GM23338 (cell line): Measurements from ENCODE around the gene WTIP. TPM values are rescaled to one million over a fixed set of nuclear protein-coding genes. Genes with fewer than 3 reads are reported as not detected.

Source experiments
- ATAC-seq: fragments of 200-7000 bp; cut with Tn5 transposase; 3 replicates; pipeline ENCODE4 v1.9.1; 2020
- DNase-seq: peaks from one replicate; pipeline ENCODE4 v3.0.0-alpha.2; 2015; ENCODE audit warnings: low spot score
- H2AFZ ChIP-seq: fragments of 200-600 bp; sonication (generic); 2 replicates; pipeline ENCODE4 v1.8.0; 2016; ENCODE audit warnings: antibody characterized with exemption, mild to moderate bottlenecking, moderate library complexity
- H3F3A ChIP-seq: fragments of 200-600 bp; sonication (generic); replicated peaks from 2 replicates; pipeline ENCODE4 v1.8.0; 2017; ENCODE audit warnings: antibody characterized with exemption, mixed run types, low read depth
- H3K27ac ChIP-seq: fragments of 200-600 bp; sonication (generic); 2 replicates; pipeline ENCODE4 v1.6.1; 2016; ENCODE audit warnings: low read depth
- H3K27me3 ChIP-seq: fragments of 200-600 bp; sonication (generic); 2 replicates; pipeline ENCODE4 v1.8.0; 2016; ENCODE audit warnings: mild to moderate bottlenecking, mixed run types, moderate library complexity; ENCODE audit not compliant: insufficient read depth
- H3K36me3 ChIP-seq: fragments of 200-600 bp; sonication (generic); 2 replicates; pipeline ENCODE4 v1.8.0; 2016; ENCODE audit warnings: mild to moderate bottlenecking; ENCODE audit not compliant: insufficient read depth
- H3K4me1 ChIP-seq: fragments of 200-600 bp; sonication (generic); 2 replicates; pipeline ENCODE4 v1.8.0; 2016; ENCODE audit warnings: mild to moderate bottlenecking, moderate library complexity; ENCODE audit not compliant: insufficient read depth
- H3K4me2 ChIP-seq: fragments of 200-600 bp; sonication (generic); 2 replicates; pipeline ENCODE4 v1.7.1; 2017; ENCODE audit warnings: mixed run types
- H3K4me3 ChIP-seq: fragments of 200-600 bp; sonication (generic); 2 replicates; pipeline ENCODE4 v1.6.1; 2016; ENCODE audit warnings: mixed run types
- H3K79me2 ChIP-seq: fragments of 200-600 bp; sonication (generic); replicated peaks from 2 replicates; pipeline ENCODE4 v1.8.0; 2017; ENCODE audit warnings: mild to moderate bottlenecking; ENCODE audit not compliant: insufficient read depth
- H3K9me2 ChIP-seq: fragments of 200-600 bp; sonication (generic); 2 replicates; pipeline ENCODE4 v1.8.0; 2017; ENCODE audit not compliant: insufficient read depth
- H4K20me1 ChIP-seq: fragments of 200-600 bp; sonication (generic); replicated peaks from 2 replicates; pipeline ENCODE4 v1.8.0; 2017; ENCODE audit warnings: mild to moderate bottlenecking; ENCODE audit not compliant: insufficient read depth
- H3K27ac Mint-ChIP-seq: 2 replicates; pipeline ENCODE4 v1.8.0; 2020; ENCODE audit warnings: inconsistent platforms, mild to moderate bottlenecking, moderate library complexity, mixed read lengths
- H3K27me3 Mint-ChIP-seq: 3 replicates; pipeline ENCODE4 v1.8.0; 2022; ENCODE audit warnings: low read depth, mild to moderate bottlenecking, moderate library complexity, mixed read lengths, inconsistent platforms; ENCODE audit not compliant: insufficient read depth, poor library complexity
- H3K36me3 Mint-ChIP-seq: 3 replicates; pipeline ENCODE4 v1.8.0; 2021; ENCODE audit warnings: low read depth, mild to moderate bottlenecking, inconsistent platforms, moderate library complexity, mixed read lengths
- H3K4me1 Mint-ChIP-seq: 3 replicates; pipeline ENCODE4 v1.8.0; 2020; ENCODE audit warnings: mild to moderate bottlenecking, inconsistent platforms, mixed read lengths
- H3K4me3 Mint-ChIP-seq: 3 replicates; pipeline ENCODE4 v1.8.0; 2021; ENCODE audit warnings: moderate library complexity, mild to moderate bottlenecking, inconsistent platforms, mixed read lengths
- H3K9me3 Mint-ChIP-seq: 3 replicates; pipeline ENCODE4 v1.8.0; 2020; ENCODE audit warnings: moderate library complexity, mild to moderate bottlenecking, inconsistent platforms, mixed read lengths
- CREB1 ChIP-seq: fragments of 250-450 bp; sonication (Bioruptor Pico); IDR thresholded peaks from 2 replicates; pipeline ENCODE4 v1.5.0; 2020; ENCODE audit warnings: low read depth, mild to moderate bottlenecking, moderate library complexity
- CTCF ChIP-seq, 2 experiments: fragments of 200-600 bp in 1 of 2; sonication (generic) in 1 of 2; conservative IDR thresholded peaks; 2 replicates each; pipeline versions ENCODE4 v1.5.1 to v1.6.1; 2016 to 2017; ENCODE audit warnings: antibody characterized with exemption in 2 of 2, low read depth in 2 of 2, mild to moderate bottlenecking in 2 of 2, moderate library complexity in 1 of 2
- ETS1 ChIP-seq: IDR thresholded peaks from 2 replicates; pipeline ENCODE4 v1.6.1; 2016; ENCODE audit warnings: antibody characterized with exemption
- EZH2 ChIP-seq: fragments of 200-600 bp; sonication (generic); IDR thresholded peaks from one replicate; pipeline ENCODE4 v1.8.0; 2017; ENCODE audit warnings: antibody characterized with exemption, mild to moderate bottlenecking, low read depth; ENCODE audit not compliant: unreplicated experiment
- EZH2phosphoT487 ChIP-seq: fragments of 200-600 bp; sonication (generic); IDR thresholded peaks from one replicate; pipeline ENCODE4 v1.8.1; 2018; ENCODE audit warnings: antibody characterized with exemption; ENCODE audit not compliant: unreplicated experiment
- JUNB ChIP-seq: IDR thresholded peaks from one replicate; pipeline ENCODE4 v1.6.1; 2016; ENCODE audit warnings: antibody characterized with exemption; ENCODE audit not compliant: unreplicated experiment
- NANOG ChIP-seq: IDR thresholded peaks from 2 replicates; pipeline ENCODE4 v1.6.1; 2016; ENCODE audit warnings: antibody characterized with exemption, borderline replicate concordance
- POLR2AphosphoS5 ChIP-seq: IDR thresholded peaks from 2 replicates; pipeline ENCODE4 v1.6.1; 2016; ENCODE audit warnings: antibody characterized with exemption, low read depth
- REST ChIP-seq: IDR thresholded peaks from one replicate; pipeline ENCODE4 v1.6.1; 2018; ENCODE audit warnings: antibody characterized with exemption; ENCODE audit not compliant: unreplicated experiment
- STAT1 ChIP-seq: IDR thresholded peaks from one replicate; pipeline ENCODE4 v1.6.1; 2016; ENCODE audit warnings: antibody characterized with exemption; ENCODE audit not compliant: unreplicated experiment
- ZNF114 ChIP-seq: fragments of 250-450 bp; sonication (Bioruptor Pico); IDR thresholded peaks from 2 replicates; pipeline ENCODE4 v1.5.0; 2020; ENCODE audit warnings: mild to moderate bottlenecking, moderate library complexity
- ZNF331 ChIP-seq: fragments of 250-450 bp; sonication (Bioruptor Pico); IDR thresholded peaks from 2 replicates; pipeline ENCODE4 v1.5.0; 2020; ENCODE audit warnings: low read depth, mild to moderate bottlenecking, moderate library complexity
- ZNF462 ChIP-seq: fragments of 250-450 bp; sonication (Bioruptor Pico); IDR thresholded peaks from 2 replicates; pipeline ENCODE4 v1.5.0; 2020; ENCODE audit warnings: mild to moderate bottlenecking, moderate library complexity
- polyA plus RNA-seq: library from polyadenylated mRNA; unstranded; fragments of >200 nt; fragmentation: Nextera tagmentation; extraction: Ambion mirVana; gene quantifications from 2 replicates; pipeline ENCODE4 v1.2.1, GENCODE V29; 2016
- total RNA-seq: library from RNA; depleted of rRNA; stranded (reverse); fragments of >200 nt; shearing (Covaris generic); gene quantifications from 2 replicates; pipeline ENCODE4 v1.2.3, GENCODE V29; 2014

The WTIP gene
- total and polyA plus RNA-seq, 2 experiments from 2014 or later: 0.47 to 8.9 TPM

DNA sequence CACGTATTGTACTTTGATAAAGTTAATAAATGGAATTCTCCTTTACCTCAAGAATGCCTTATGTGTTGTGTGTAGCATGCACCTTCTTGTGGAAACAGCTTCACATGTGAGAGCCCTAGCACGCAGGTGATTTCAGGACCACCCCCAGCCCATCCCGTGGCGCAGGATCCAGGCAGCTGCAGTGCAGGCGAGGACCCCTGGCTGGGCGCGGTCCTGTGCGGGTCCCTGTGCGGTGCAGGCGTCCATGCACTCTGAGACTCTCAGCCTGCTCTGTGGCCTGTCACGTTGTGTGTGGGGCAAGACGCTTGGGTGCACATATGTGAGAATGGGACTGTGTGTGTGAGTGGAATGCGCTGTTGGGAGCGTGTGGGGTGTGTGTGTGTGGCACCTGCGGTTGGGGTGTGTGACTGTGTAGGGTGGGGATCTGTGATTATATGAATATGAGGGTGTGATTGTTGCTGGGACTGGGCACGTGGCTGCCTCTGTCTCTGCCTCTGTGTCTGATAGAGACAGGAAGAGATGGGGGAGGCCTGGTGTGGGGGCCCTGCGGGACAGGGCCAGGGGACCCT lies 30.8 kb downstream of the WTIP start:
- no peak for ATAC-seq
- H3K4me3 ChIP-seq: no peak overlapping the region

More for the DNA sequence above, 30.8 kb downstream of the WTIP start:
- DNase-seq: no peak
- Mint-ChIP-seq H3K27me3 (no peaks in the 10 kb centered on the region), H3K27ac (no peak overlapping the region), H3K36me3 (0 out of 3 replicates have a peak, but pooled peaks cover 8% of the 10 kb centered on the region), H3K9me3 (peaks cover 34% of the 10 kb centered on the region), H3K4me1 (no peaks in the 10 kb centered on the region), H3K4me3 (no peak overlapping the region)
- H3K79me2 ChIP-seq: no peaks in the 10 kb centered on the region
- H3F3A ChIP-seq: no peaks in the 10 kb centered on the region
- H3K9me2 ChIP-seq: no peaks in the 10 kb centered on the region
- no peak overlapping the region for H3K4me2 ChIP-seq
- no peak for TF ChIP-seq NANOG
- TF ChIP-seq EZH2: no peak
- no peak for TF ChIP-seq REST
- TF ChIP-seq JUNB: no peak
- no peak for TF ChIP-seq POLR2AphosphoS5
- no peak for TF ChIP-seq ETS1
- TF ChIP-seq CTCF (conservative IDR thresholded peaks at IDR 0.05; ENCODE audit: low read depth in 2 of 2): no peak
- no peak for TF ChIP-seq ZNF462 (CRISPR knock-in tag)
- TF ChIP-seq EZH2phosphoT487: no peak
- no peak for TF ChIP-seq ZNF114 (CRISPR knock-in tag)
- no peak for TF ChIP-seq STAT1
- TF ChIP-seq ZNF331 (CRISPR knock-in tag): no peak
- no peak for TF ChIP-seq CREB1 (CRISPR knock-in tag)
- no peak overlapping the region for H3K27ac ChIP-seq
- H3K36me3 ChIP-seq: no peaks in the 10 kb centered on the region
- H2AFZ ChIP-seq: no peak overlapping the region
- H4K20me1 ChIP-seq: no peaks in the 10 kb centered on the region
- no peaks in the 10 kb centered on the region for H3K4me1 ChIP-seq
- no peaks in the 10 kb centered on the region for H3K27me3 ChIP-seq
